ENCODE data around the gene KLK4.

Gene KLK4

DNA sequence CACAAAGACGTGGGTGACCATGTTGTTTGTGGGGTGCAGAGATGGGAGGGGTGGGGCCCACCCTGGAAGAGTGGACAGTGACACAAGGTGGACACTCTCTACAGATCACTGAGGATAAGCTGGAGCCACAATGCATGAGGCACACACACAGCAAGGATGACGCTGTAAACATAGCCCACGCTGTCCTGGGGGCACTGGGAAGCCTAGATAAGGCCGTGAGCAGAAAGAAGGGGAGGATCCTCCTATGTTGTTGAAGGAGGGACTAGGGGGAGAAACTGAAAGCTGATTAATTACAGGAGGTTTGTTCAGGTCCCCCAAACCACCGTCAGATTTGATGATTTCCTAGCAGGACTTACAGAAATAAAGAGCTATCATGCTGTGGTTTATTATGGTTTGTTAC, 32.3 kb downstream of the KLK4 start:
- DNase-seq = no peak

- no peak for DNase-seq
Observed at GRCh38 chr19:50877338-50877737, 33.9 kb downstream of the KLK4 start.

DNA sequence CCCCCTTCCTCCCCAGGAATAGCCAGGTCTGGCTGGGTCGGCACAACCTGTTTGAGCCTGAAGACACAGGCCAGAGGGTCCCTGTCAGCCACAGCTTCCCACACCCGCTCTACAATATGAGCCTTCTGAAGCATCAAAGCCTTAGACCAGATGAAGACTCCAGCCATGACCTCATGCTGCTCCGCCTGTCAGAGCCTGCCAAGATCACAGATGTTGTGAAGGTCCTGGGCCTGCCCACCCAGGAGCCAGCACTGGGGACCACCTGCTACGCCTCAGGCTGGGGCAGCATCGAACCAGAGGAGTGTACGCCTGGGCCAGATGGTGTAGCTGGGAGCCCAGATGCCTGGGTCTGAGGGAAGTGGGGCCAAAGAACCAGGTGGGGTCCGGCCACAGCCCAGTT, 34.7 kb downstream of the KLK4 start:
- DNase-seq = no peak

DNA sequence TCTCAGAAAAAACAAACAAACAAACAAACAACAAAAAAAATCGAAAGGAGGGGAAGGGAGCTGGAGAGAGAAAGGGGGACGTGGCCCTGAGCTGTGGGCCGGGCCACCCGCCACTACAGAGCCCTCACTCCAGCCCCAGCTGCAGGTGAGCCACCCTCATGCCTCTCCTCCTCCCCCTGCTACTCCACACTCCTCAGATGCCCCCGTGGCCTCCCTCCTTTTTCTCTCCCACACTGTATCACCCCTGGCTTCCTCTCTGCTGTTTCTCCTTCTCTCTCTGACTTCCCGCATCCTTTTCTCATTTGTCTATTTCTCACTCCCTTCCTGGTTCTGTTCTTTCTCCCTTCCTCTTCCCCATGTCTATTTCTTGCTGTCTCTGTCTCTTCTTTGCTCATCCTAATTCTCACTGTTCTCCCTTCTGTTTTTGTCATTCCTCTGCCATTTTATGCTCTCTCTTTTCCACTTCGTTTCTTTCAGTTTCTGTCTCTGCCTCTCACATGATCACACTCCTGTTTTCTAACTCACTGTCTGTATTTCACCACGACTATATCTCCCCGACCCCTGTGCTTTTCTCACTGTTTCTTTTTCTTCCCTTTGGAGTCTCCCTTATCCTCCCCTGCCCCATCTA, 35.3 kb downstream of the KLK4 start:
- DNase-seq = no peak

DNA sequence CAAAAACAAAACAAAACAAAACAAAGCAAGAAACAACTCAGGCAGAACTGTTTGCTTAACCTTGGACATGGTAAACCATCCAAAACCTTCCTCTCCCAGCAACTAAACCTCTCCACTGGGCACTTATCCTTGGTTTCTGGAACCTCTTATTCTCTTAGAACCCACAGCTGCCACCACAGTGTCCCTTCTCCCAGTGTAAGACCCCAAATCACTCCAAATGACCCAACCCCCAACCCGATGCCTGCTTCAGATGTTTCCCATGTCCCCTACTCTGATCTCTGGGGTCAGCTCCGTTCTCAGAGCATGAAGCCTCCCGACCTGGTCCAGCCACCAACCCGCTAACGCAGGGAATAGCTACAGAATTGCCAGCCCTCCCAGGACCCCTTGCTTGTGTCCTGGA, 37.0 kb downstream of the KLK4 start:
- DNase-seq = no peak

- DNase-seq = no peak
Observed at GRCh38 chr19:50873056-50873455, 38.1 kb downstream of the KLK4 start, which contains the start of gene KLK2. Gene KLK2, plus strand, starts transcription at chr19:50873439. Its CDS starts 35 bp downstream, at chr19:50873474.

DNA sequence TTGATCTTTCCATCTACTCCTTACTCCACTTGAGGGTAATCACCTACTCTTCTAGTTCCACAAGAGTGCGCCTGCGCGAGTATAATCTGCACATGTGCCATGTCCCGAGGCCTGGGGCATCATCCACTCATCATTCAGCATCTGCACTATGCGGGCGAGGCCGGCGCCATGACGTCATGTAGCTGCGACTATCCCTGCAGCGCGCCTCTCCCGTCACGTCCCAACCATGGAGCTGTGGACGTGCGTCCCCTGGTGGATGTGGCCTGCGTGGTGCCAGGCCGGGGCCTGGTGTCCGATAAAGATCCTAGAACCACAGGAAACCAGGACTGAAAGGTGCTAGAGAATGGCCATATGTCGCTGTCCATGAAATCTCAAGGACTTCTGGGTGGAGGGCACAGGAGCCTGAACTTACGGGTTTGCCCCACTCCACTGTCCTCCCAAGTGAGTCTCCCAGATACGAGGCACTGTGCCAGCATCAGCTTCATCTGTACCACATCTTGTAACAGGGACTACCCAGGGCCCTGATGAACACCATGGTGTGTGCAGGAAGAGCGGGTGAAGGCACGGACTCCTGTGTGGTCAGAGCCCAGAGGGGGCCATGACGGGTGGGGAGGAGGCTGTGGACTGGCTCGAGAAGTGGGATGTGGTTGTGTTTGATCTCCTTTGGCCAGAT, 40.6 kb downstream of the KLK4 start:
- DNase-seq = no peak

DNA sequence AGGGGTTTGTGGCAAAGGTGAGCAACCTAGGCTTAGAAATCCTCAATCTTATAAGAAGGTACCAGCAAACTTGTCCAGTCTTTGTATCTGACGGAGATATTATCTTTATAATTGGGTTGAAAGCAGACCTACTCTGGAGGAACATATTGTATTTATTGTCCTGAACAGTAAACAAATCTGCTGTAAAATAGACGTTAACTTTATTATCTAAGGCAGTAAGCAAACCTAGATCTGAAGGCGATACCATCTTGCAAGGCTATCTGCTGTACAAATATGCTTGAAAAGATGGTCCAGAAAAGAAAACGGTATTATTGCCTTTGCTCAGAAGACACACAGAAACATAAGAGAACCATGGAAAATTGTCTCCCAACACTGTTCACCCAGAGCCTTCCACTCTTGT, 41.7 kb downstream of the KLK4 start:
- no peak for DNase-seq

DNA sequence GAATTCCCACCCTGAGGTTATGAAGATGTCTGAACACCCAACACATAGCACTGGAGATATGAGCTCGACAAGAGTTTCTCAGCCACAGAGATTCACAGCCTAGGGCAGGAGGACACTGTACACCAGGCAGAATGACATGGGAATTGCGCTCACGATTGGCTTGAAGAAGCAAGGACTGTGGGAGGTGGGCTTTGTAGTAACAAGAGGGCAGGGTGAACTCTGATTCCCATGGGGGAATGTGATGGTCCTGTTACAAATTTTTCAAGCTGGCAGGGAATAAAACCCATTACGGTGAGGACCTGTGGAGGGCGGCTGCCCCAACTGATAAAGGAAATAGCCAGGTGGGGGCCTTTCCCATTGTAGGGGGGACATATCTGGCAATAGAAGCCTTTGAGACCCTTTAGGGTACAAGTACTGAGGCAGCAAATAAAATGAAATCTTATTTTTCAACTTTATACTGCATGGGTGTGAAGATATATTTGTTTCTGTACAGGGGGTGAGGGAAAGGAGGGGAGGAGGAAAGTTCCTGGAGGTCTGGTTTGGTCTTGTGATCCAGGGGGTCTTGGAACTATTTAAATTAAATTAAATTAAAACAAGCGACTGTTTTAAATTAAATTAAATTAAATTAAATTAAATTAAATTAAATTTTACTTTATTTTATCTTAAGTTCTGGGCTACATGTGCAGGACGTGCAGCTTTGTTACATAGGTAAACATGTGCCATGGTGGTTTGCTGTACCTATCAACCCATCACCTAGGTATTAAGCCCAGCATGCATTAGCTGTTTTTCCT, 49.5 kb downstream of the KLK4 start:
- DNase-seq = no peak

DNA sequence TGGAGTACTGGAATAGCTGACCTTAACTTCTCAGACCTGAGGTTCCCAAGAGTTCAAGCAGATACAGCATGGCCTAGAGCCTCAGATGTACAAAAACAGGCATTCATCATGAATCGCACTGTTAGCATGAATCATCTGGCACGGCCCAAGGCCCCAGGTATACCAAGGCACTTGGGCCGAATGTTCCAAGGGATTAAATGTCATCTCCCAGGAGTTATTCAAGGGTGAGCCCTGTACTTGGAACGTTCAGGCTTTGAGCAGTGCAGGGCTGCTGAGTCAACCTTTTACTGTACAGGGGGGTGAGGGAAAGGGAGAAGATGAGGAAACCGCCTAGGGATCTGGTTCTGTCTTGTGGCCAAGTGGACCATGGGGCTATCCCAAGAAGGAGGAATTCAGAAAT, 50.2 kb downstream of the KLK4 start:
- no peak for DNase-seq

DNA sequence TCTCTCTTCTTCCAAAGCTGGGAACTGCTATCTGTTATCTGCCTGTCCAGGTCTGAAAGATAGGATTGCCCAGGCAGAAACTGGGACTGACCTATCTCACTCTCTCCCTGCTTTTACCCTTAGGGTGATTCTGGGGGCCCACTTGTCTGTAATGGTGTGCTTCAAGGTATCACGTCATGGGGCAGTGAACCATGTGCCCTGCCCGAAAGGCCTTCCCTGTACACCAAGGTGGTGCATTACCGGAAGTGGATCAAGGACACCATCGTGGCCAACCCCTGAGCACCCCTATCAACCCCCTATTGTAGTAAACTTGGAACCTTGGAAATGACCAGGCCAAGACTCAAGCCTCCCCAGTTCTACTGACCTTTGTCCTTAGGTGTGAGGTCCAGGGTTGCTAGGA, 51.3 kb downstream of the KLK4 start:
- no peak for DNase-seq

- DNase-seq = no peak
Observed at GRCh38 chr19:50858886-50859285, 52.3 kb downstream of the KLK4 start.

- no peak for DNase-seq
Observed at GRCh38 chr19:50857366-50857765, 53.8 kb downstream of the KLK4 start.

Measured in cerebellar nuclear complex (tissue), 1 donor.